K562 treated with DMSO at 1 percent for 12 hours (cell line): ENCODE data around the gene MTA2. TPM values are rescaled to one million over a fixed set of nuclear protein-coding genes. Genes with fewer than 3 reads are reported as not detected.

Experiments used
- total RNA-seq: library from RNA; unstranded; fragments of 300-600 nt; gene quantifications from 2 replicates; pipeline ENCODE4 v1.2.3, GENCODE V29; 2022; ENCODE audit not compliant: insufficient read depth

The MTA2 gene
- total RNA-seq = 62.1 and 107 TPM in 2 replicates

GRCh38 chr11:62601372-62602140 lies at the start of gene MTA2:
TSS of gene MTA2 (minus strand) at chr11:62601865. CDS start at chr11:62601450, 415 bp downstream.

GRCh38 chr11:62645946-62646824 lies 44.5 kb upstream of the MTA2 start, which contains the start of gene GANAB:
TSS of gene GANAB (minus strand) at chr11:62646613. CDS start at chr11:62646599, 14 bp downstream.

GRCh38 chr11:62621567-62622470 lies 20.2 kb upstream of the MTA2 start, which contains the start of gene B3GAT3:
TSS of gene B3GAT3 (minus strand) at chr11:62621986. CDS start at chr11:62621947, 39 bp downstream.

GRCh38 chr11:62612366-62613290 lies 11.0 kb upstream of the MTA2 start, which contains the start of the genes EML3 and ROM1:
TSS of gene EML3 (minus strand) at chr11:62612775. CDS start at chr11:62612457, 318 bp downstream.
TSS of gene ROM1 (plus strand) at chr11:62613257. CDS start at chr11:62613282, 25 bp downstream.

GRCh38 chr11:62591448-62592145 lies 10.1 kb downstream of the MTA2 start, which contains the start of gene TUT1:
TSS of gene TUT1 (minus strand) at chr11:62591523. CDS start at chr11:62591485, 38 bp downstream.

GRCh38 chr11:62573592-62574362 lies 27.9 kb downstream of the MTA2 start, which contains the start of gene EEF1G:
TSS of gene EEF1G (minus strand) at chr11:62573891. CDS start at chr11:62573842, 49 bp downstream.

GRCh38 chr11:62546244-62546928 lies 55.3 kb downstream of the MTA2 start, which contains the start of gene AHNAK:
TSS of gene AHNAK (minus strand) at chr11:62546806. CDS start at chr11:62536098, 10,708 bp downstream.

Other genes with a start within 250 kb of the MTA2 start
- gene SCGB1A1, start 182.8 kb downstream of the MTA2 start, total RNA-seq = not detected in 2 replicates
- 12.9 and 42.0 TPM in 2 replicates for gene AHNAK, start 55.1 kb downstream of the MTA2 start, total RNA-seq
- gene EEF1G, start 28.0 kb downstream of the MTA2 start, total RNA-seq = 3,985 and 3,989 TPM in 2 replicates
- 16.7 and 23.4 TPM in 2 replicates for gene TUT1, start 10.3 kb downstream of the MTA2 start, total RNA-seq
- 21.6 and 34.7 TPM in 2 replicates for gene EML3, start 10.9 kb upstream of the MTA2 start, total RNA-seq
- gene ROM1, start 11.4 kb upstream of the MTA2 start, total RNA-seq = 0.81 and 3.0 TPM in 2 replicates
- gene B3GAT3, start 20.1 kb upstream of the MTA2 start, total RNA-seq = 94.9 and 105 TPM in 2 replicates
- 161 and 356 TPM in 2 replicates for gene GANAB, start 44.7 kb upstream of the MTA2 start, total RNA-seq
- gene INTS5, start 51.4 kb upstream of the MTA2 start, total RNA-seq = 27.2 and 37.6 TPM in 2 replicates
- gene C11orf98, start 63.3 kb upstream of the MTA2 start, total RNA-seq = 157 and 173 TPM in 2 replicates
- gene CSKMT, start 63.4 kb upstream of the MTA2 start, total RNA-seq = 50.4 and 52.2 TPM in 2 replicates
- 17.8 and 31.3 TPM in 2 replicates for gene UQCC3, start 69.8 kb upstream of the MTA2 start, total RNA-seq
- gene LBHD1, start 70.4 kb upstream of the MTA2 start, total RNA-seq = 3.6 and 10.6 TPM in 2 replicates
- gene UBXN1, start 77.2 kb upstream of the MTA2 start, total RNA-seq = 242 and 314 TPM in 2 replicates
- gene LRRN4CL, start 87.7 kb upstream of the MTA2 start, total RNA-seq = 0.70 TPM in 1 of 2 replicates, not detected in the other
- gene BSCL2, start 105.6 kb upstream of the MTA2 start, total RNA-seq = 44.2 and 44.8 TPM in 2 replicates
- not detected in 2 replicates for gene GNG3, start 105.8 kb upstream of the MTA2 start, total RNA-seq
- gene HNRNPUL2, start 125.6 kb upstream of the MTA2 start, total RNA-seq = 17.1 and 39.0 TPM in 2 replicates
- gene TTC9C, start 126.6 kb upstream of the MTA2 start, total RNA-seq = 32.8 and 62.0 TPM in 2 replicates
- 1.9 and 3.0 TPM in 2 replicates for gene ZBTB3, start 152.3 kb upstream of the MTA2 start, total RNA-seq
- gene POLR2G, start 159.7 kb upstream of the MTA2 start, total RNA-seq = 150 and 166 TPM in 2 replicates
- gene TAF6L, start 169.5 kb upstream of the MTA2 start, total RNA-seq = 26.4 and 31.9 TPM in 2 replicates
- 42.8 and 48.4 TPM in 2 replicates for gene TMEM179B, start 185.5 kb upstream of the MTA2 start, total RNA-seq
- gene TMEM223, start 190.1 kb upstream of the MTA2 start, total RNA-seq = 21.7 and 26.1 TPM in 2 replicates
- gene NXF1, start 203.6 kb upstream of the MTA2 start, total RNA-seq = 80.0 and 120 TPM in 2 replicates
- gene STX5, start 230.2 kb upstream of the MTA2 start, total RNA-seq = 66.0 and 83.3 TPM in 2 replicates
- not detected in 2 replicates for gene TEX54, start 231.0 kb upstream of the MTA2 start, total RNA-seq
- gene WDR74, start 237.7 kb upstream of the MTA2 start, total RNA-seq = 47.8 and 60.3 TPM in 2 replicates